Hematopoietic multipotent progenitor cell treated with erythropoietin and hydrocortisone succinate and interleukin-3 and kit ligand, for 8 days (in vitro differentiated cells): ENCODE data around the gene TMEM236.

Source experiments
- DNase-seq: peaks from one replicate; pipeline ENCODE4 v3.0.0-alpha.2; 2015

Gene TMEM236

GRCh38 chr10:17742918-17743317, 9.1 kb upstream of the TMEM236 start:
- DNase-seq: peak; percentile 81

GRCh38 chr10:17743437-17743836, 8.6 kb upstream of the TMEM236 start:
- DNase-seq: no peak

GRCh38 chr10:17744341-17744861, 7.6 kb upstream of the TMEM236 start:
- DNase-seq: no peak

- no peak for DNase-seq
Measured at GRCh38 chr10:17747883-17748550, 4.0 kb upstream of the TMEM236 start.

- no peak for DNase-seq
Measured at GRCh38 chr10:17749890-17750289, 2.1 kb upstream of the TMEM236 start.

GRCh38 chr10:17756557-17757217, 4.7 kb downstream of the TMEM236 start:
- peak; percentile 11 for DNase-seq

- DNase-seq: no peak
Measured at GRCh38 chr10:17758200-17758599, 6.2 kb downstream of the TMEM236 start.

GRCh38 chr10:17758896-17759295, 6.9 kb downstream of the TMEM236 start:
- no peak for DNase-seq

GRCh38 chr10:17764142-17764541, 12.1 kb downstream of the TMEM236 start:
- DNase-seq: no peak

GRCh38 chr10:17765602-17766001, 13.6 kb downstream of the TMEM236 start:
- no peak for DNase-seq

GRCh38 chr10:17766731-17767130, 14.7 kb downstream of the TMEM236 start:
- no peak for DNase-seq

GRCh38 chr10:17768496-17768895, 16.5 kb downstream of the TMEM236 start:
- no peak for DNase-seq

GRCh38 chr10:17768957-17769356, 17.0 kb downstream of the TMEM236 start:
- DNase-seq: no peak

- DNase-seq: no peak
Measured at GRCh38 chr10:17771017-17771416, 19.0 kb downstream of the TMEM236 start.

GRCh38 chr10:17779784-17780183, 27.8 kb downstream of the TMEM236 start:
- no peak for DNase-seq

- no peak for DNase-seq
Measured at GRCh38 chr10:17780727-17781126, 28.7 kb downstream of the TMEM236 start.

- DNase-seq: peak; percentile 22
Measured at GRCh38 chr10:17781856-17782255, 29.9 kb downstream of the TMEM236 start.

GRCh38 chr10:17782921-17783665, 31.1 kb downstream of the TMEM236 start:
- no peak for DNase-seq

GRCh38 chr10:17783751-17784150, 31.8 kb downstream of the TMEM236 start:
- no peak for DNase-seq

GRCh38 chr10:17784688-17785087, 32.7 kb downstream of the TMEM236 start:
- DNase-seq: no peak

- no peak for DNase-seq
Measured at GRCh38 chr10:17785276-17785930, 33.4 kb downstream of the TMEM236 start.

GRCh38 chr10:17787087-17787961, 35.3 kb downstream of the TMEM236 start:
- no peak for DNase-seq
